Effector memory CD4-positive, alpha-beta T cell (primary cell): ENCODE measurements around the gene METTL8.

Experiments used
- DNase-seq, 3 donors: peaks; one replicate each; pipeline ENCODE4 v3.0.0-alpha.2; 2020
- H3K27ac ChIP-seq: 2 replicates; pipeline ENCODE4 v1.7.0; 2013; ENCODE audit warnings: mild to moderate bottlenecking, low read length, moderate library complexity; ENCODE audit not compliant: insufficient read depth, poor library complexity, severe bottlenecking
- H3K27me3 ChIP-seq: replicated peaks from 2 replicates; pipeline ENCODE4 v1.7.0; 2013; ENCODE audit warnings: mild to moderate bottlenecking, low read length; ENCODE audit not compliant: insufficient read depth, control insufficient read depth, poor library complexity, severe bottlenecking
- H3K36me3 ChIP-seq: 2 replicates; pipeline ENCODE4 v1.7.0; 2013; ENCODE audit warnings: mild to moderate bottlenecking, low read length, moderate library complexity; ENCODE audit not compliant: control insufficient read depth, insufficient read depth
- H3K4me1 ChIP-seq: 2 replicates; pipeline ENCODE4 v1.7.0; 2013; ENCODE audit warnings: low read length, mild to moderate bottlenecking; ENCODE audit not compliant: control insufficient read depth, insufficient read depth, poor library complexity, severe bottlenecking
- H3K4me3 ChIP-seq: 2 replicates; pipeline ENCODE4 v1.7.0; 2013; ENCODE audit warnings: low read length, low read depth, mild to moderate bottlenecking; ENCODE audit not compliant: insufficient read depth, poor library complexity, severe bottlenecking
- H3K9me3 ChIP-seq: 2 replicates; pipeline ENCODE4 v1.7.0; 2013; ENCODE audit warnings: mild to moderate bottlenecking, low read length, moderate library complexity; ENCODE audit not compliant: control insufficient read depth

The METTL8 gene

DNA sequence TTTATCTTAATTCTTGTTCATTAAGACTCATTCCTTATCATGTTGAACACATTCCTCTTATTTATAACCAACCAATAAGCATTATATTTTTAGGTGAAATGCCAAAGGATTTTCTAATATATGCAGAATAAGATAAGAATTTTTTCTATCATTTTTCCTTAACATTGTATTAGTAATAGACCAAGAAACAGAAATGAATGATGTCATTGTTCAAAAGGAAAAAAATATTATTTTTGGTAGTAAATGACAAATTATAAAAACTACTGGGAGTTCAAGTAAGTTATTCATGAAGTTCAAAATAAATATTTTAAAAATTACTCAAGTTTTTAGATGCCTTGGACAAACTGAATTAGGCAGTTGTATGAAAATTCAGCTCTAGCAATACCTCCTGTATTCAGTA lies 25.7 kb upstream of the METTL8 start:
- DNase-seq = no peak
- no peaks in the 10 kb centered on the region for H3K27me3 ChIP-seq

GRCh38 chr2:171452773-171453172 lies 19.0 kb upstream of the METTL8 start:
- Histone ChIP-seq H3K27ac (no peak overlapping the region), H3K4me1 (no peaks in the 10 kb centered on the region), H3K36me3 (peaks cover 43% of the 10 kb centered on the region), H3K9me3 (no peaks in the 10 kb centered on the region), H3K4me3 (no peak overlapping the region), H3K27me3 (no peaks in the 10 kb centered on the region)
- DNase-seq = no peak

More for the DNA sequence above, 25.7 kb upstream of the METTL8 start:
- Histone ChIP-seq H3K4me1 (no peaks in the 10 kb centered on the region), H3K36me3 (peaks cover 35% of the 10 kb centered on the region), H3K27ac (no peak overlapping the region), H3K4me3 (no peak overlapping the region), H3K9me3 (no peaks in the 10 kb centered on the region)

GRCh38 chr2:171451074-171451473 lies 17.3 kb upstream of the METTL8 start:
- no peak overlapping the region for H3K4me3 ChIP-seq
- DNase-seq = no peak
- H3K36me3 ChIP-seq = peaks cover 38% of the 10 kb centered on the region
- no peaks in the 10 kb centered on the region for H3K9me3 ChIP-seq
- H3K27ac ChIP-seq = no peak overlapping the region
- no peaks in the 10 kb centered on the region for H3K4me1 ChIP-seq
- H3K27me3 ChIP-seq = no peaks in the 10 kb centered on the region

- no peak overlapping the region for H3K4me3 ChIP-seq
- H3K9me3 ChIP-seq = no peaks in the 10 kb centered on the region
- DNase-seq = no peak
- H3K4me1 ChIP-seq = no peaks in the 10 kb centered on the region
- H3K36me3 ChIP-seq = peaks cover 32% of the 10 kb centered on the region
- H3K27me3 ChIP-seq = no peaks in the 10 kb centered on the region
- no peak overlapping the region for H3K27ac ChIP-seq
These were observed 13.9 kb upstream of the METTL8 start for GRCh38 chr2:171447675-171448074.

GRCh38 chr2:171441470-171441869 lies 7.7 kb upstream of the METTL8 start:
- no peaks in the 10 kb centered on the region for H3K4me1 ChIP-seq
- H3K36me3 ChIP-seq = peaks cover 38% of the 10 kb centered on the region

GRCh38 chr2:171436307-171436706 lies 2.5 kb upstream of the METTL8 start:
- Histone ChIP-seq H3K4me1 (peaks cover 12% of the 10 kb centered on the region), H3K36me3 (peaks cover 26% of the 10 kb centered on the region), H3K27ac (no peak overlapping the region), H3K27me3 (no peaks in the 10 kb centered on the region), H3K9me3 (no peaks in the 10 kb centered on the region), H3K4me3 (no peak overlapping the region)
- no peak for DNase-seq

More at GRCh38 chr2:171441470-171441869, 7.7 kb upstream of the METTL8 start:
- Histone ChIP-seq H3K27ac (no peak overlapping the region), H3K9me3 (no peaks in the 10 kb centered on the region), H3K27me3 (no peaks in the 10 kb centered on the region), H3K4me3 (no peak overlapping the region)
- no peak for DNase-seq

- peak within 1 kb of the TSS; percentile 86 for H3K4me3 ChIP-seq
- H3K4me1 ChIP-seq = peaks cover 12% of the 10 kb centered on the region
- H3K36me3 ChIP-seq = peaks cover 19% of the 10 kb centered on the region
- no peaks in the 10 kb centered on the region for H3K9me3 ChIP-seq
- peak within 1 kb of the TSS; percentile 92 for H3K27ac ChIP-seq
- peak; percentile 85 to 92 (median 89) for DNase-seq
- no peaks in the 10 kb centered on the region for H3K27me3 ChIP-seq
These were observed 511 bp upstream of the METTL8 start, which contains the start of gene DCAF17 for GRCh38 chr2:171434013-171434989. TSS of gene DCAF17 (plus strand) at chr2:171434226. CDS start at chr2:171434578, 352 bp downstream.

DNA sequence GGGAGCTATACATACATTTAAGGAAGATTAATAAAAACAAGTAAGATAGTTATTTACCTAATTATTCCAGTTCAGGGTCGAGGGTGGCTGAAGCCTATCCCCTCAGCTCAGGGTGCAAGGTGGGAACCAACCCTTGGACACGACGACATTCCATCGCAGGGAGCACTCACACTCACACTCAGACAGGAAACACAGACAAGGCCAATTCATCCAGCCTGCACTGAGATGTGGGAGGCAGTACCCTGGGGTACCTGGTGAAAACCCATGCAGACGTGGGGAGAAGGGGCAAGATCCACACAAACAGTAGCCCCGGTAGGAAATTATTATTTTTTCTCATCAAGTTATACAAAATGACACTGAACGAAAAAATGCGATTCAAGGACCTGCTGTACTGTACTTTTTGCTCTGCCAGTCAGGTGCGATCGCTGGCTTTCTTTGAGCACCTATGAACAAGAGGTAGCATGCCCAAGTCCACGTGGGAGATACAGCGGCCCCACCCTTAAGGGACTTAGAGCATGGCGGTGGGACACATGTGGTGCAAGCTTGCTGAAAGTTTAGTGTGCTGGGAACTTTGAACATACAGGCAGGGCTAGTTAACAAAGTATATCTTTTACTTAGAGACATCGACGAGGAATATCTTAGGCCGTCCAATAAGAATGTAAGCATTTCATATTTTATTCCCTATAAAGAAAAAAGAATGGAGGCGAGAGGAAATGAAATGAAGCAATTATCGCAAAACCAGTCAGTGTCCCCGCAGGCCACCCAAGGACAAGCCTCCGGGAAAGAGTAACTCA lies 624 bp downstream of the METTL8 start:
- no peak for DNase-seq
- H3K4me1 ChIP-seq = peaks cover 12% of the 10 kb centered on the region
- peaks cover 9% of the 10 kb centered on the region for H3K36me3 ChIP-seq
- H3K9me3 ChIP-seq = no peaks in the 10 kb centered on the region
- peak overlapping the region; percentile 92 for H3K27ac ChIP-seq
- peak overlapping the region; percentile 86 for H3K4me3 ChIP-seq
- no peaks in the 10 kb centered on the region for H3K27me3 ChIP-seq

GRCh38 chr2:171432206-171432968 lies 1.4 kb downstream of the METTL8 start:
- H3K27me3 ChIP-seq = no peaks in the 10 kb centered on the region
- H3K9me3 ChIP-seq = no peaks in the 10 kb centered on the region
- no peak overlapping the region for H3K4me3 ChIP-seq
- H3K4me1 ChIP-seq = peaks cover 12% of the 10 kb centered on the region
- peaks cover 5% of the 10 kb centered on the region for H3K36me3 ChIP-seq
- no peak overlapping the region for H3K27ac ChIP-seq
- no peak for DNase-seq
